Measurements from ENCODE around the gene GPR42.
"Not testable (repeated sequence)": the region's sequence is repeated elsewhere in the genome, so short reads cannot be mapped to it uniquely, and the experiment has no call there.

Gene GPR42

DNA sequence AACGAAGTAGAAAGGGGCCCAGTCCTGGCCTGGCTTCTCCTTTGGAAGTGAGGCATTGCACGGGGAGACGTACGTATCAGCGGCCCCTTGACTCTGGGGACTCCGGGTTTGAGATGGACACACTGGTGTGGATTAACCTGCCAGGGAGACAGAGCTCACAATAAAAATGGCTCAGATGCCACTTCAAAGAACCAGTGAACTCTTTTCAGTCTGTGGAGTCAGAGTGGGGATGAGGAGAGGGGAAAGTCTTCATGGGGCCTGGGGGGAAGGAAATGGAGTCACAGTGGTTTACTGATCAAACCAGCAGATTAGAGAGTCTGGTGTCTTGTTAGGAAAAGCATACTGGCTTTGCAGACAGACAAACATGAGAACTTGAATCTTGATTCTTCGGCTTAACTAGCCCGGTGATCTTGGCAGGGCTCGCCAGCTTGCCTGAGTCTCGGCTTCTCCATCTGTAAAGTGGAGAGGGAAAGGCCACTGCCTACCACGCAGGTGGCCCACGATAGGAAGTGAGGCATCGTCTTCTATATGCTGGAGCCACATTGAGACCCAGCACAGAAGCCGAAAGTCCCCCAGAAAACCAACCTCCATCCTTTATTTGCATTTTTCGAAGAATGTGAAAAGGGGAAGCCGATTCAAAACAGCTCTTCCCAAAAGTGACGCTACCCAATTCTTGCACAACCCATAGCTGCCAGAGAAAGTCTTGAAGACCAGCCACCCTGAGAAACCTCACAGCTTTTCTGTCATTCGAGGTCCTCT is 23.5 kb upstream of the GPR42 start, which contains the start of gene FFAR1:
Gene FFAR1 (plus strand): TSS at position 732 of the 759 bp plus-strand sequence. CDS start 3,650 bp downstream, outside the sequence.
- DNase-seq (ENCODE audit: low read depth), result no peak

GRCh38 chr19:35347930-35348298 is 23.0 kb upstream of the GPR42 start:
- no peak for DNase-seq (ENCODE audit: low read depth)

DNA sequence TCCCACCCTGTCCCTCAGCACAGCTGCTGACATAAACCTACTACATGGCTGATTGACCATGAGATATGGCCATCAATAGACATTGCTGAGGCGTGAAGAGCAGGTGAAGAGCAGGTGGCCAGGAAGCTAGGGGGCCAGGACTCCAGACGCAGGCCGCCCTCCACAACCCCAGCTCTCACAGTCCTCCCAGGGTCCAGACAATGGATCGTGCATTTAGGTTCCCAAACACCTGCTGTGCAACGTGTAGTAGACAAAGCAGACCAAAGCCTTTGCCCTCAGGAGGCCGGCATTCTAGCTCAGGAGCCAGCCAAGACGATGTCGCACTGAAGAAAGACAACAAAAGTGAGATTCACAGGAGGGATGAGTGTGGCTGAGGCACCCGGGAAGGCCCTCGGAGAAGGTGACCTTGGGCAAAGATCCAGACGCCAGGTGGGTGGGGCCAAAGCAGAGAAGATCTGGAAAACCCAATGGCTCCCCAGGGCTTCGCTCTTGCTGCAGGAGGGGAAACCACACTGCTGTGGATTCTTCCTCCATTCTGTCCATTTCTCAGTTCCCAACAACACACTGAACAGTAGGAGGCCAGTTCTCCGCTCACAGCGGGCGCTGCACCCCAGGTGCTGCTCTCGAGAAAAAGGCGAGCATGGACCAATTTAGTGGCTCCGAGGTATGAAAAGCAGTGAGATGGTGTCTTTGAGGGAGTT is 21.8 kb upstream of the GPR42 start:
- no peak for DNase-seq (ENCODE audit: low read depth)

DNA sequence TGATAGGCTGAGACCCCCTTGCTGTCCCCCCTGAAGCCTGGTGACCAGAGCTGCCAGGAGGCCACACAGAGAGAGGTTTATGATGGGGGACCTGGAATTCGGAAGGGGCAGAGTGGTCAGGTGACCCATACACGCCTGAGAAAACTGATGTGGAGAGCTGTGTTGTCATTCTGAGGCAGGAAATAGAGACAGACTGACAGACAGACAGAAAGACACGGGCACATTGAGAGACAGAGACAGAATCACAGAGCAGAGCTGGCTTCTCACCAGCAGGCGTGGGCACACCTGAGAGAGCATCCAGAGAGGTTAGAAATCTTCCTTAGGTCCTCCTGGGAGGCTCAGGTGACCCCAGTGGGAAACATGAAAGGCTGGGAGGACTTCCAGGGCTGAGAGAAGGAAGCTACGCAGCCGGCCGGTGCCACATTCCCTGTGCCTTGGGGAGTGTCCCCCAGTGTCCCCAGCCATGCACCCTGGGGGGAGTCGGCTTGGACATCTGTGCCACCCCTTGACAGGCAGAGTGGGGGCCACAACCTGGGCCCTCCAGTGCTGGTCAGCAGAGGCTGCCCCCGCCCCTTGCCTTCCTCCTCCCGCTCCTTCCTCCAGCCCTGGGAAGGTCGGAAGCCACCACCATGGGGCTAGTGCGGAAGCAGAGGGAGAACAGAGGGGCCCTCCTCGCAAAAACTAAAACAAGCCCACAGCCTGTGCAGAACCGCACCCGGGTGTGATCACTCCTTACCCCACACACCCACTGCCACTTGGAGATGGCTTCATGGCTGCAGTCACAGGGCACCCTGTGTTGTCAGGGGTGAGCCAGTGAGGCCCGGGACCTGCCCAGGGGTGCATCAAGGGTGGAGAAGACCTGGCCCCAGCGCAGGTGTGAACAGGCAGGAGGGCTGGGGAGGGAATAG is 21.0 kb upstream of the GPR42 start:
- no peak for DNase-seq (ENCODE audit: low read depth)

DNA sequence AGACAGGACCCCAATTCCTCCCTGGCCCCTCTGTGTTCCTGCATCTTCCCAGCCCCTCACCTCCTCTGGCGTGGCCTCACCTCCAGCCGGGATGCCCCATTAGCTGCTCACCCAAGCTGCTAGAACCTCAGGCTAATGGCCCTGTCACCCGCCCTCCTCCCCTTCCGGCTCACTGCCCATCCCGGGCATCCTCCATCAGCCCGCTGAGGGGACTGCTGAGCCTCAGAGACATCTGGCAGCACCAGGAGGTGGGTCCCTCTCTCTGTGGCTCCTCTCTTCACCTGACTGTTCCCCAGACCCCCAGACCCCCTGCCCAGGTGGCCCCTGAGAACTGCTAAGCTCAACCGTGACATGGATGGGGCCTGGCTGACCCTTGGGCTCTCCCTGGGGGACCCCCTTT is 20.3 kb upstream of the GPR42 start:
- no peak for DNase-seq (ENCODE audit: low read depth)

GRCh38 chr19:35351411-35352176 is 19.3 kb upstream of the GPR42 start:
- DNase-seq (ENCODE audit: low read depth), result no peak

- DNase-seq (ENCODE audit: low read depth), result no peak
Observed at GRCh38 chr19:35352177-35352447, 18.8 kb upstream of the GPR42 start.

- peak; percentile 57 for DNase-seq (ENCODE audit: low read depth)
Observed at GRCh38 chr19:35352448-35353304, 18.2 kb upstream of the GPR42 start.

- no peak for DNase-seq (ENCODE audit: low read depth)
Observed at GRCh38 chr19:35353635-35354034, 17.2 kb upstream of the GPR42 start.

GRCh38 chr19:35354898-35355297 is 16.0 kb upstream of the GPR42 start:
- DNase-seq (ENCODE audit: low read depth), result no peak

DNA sequence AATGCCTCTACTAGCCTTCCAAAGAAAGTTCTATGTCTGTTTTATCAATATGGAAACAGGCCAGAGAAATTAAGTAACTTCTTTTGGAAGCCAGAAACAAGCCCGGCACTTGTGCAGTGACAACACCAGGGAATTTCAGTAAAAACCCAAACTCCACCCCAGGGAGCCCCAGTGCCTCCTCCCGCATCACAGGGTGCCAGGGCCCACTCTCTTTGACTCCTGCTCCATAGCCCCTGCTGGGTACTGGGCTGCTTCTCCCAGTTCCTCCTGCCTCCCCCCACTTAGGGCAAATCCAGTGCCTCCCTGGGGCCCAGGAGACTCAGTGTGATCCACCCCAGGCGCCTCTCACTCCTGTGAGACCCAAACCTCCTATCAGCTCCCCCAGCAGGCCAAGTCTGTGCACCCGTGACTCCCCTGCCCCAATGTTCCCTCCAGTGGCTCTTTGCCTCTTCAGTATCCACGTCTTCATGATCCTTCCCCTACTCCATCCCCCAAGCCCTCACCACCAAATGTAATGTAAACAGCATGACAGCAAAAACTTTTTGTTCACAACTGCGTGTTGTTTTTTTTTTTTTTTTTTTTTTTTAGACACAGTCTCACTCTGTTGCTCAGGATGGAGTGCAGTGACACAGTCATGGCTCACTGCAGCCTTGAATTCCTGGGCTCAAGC is 14.9 kb upstream of the GPR42 start:
- no peak for DNase-seq (ENCODE audit: low read depth)

DNA sequence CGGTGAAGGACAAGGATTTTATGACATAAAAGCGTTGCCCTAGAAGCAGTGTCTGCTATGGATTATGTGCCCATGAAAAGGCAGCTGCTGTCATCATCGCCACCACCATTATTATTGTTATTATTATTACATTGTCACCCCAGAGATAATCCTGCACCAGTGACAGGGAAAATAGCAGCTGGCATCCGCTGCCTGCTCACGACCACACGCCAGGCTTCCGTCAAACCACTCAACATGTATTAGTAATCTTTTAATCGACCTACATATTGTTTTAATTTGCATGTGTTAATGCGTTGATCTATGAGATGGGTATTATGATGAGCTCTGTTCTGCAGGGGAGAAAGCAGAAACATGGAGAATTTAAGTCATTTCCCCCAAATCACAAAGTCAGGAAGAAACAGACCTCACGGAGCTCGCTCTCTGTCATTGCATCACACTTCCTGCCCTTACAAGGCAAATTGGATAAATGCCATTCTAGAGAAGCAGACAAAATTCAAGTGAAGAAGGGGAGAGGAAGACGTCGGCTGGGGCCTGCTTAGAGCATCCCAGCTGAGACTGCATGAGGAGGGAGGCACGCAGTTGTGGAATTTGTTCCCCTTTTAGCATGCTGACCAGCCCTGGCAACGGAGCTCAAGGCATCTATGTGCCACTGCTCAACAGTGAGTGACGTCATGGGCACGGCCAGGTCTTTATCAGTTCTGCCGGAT is 12.8 kb upstream of the GPR42 start, which contains the start of gene FFAR3:
Gene FFAR3 (plus strand): TSS at position 594 of the 707 bp plus-strand sequence. CDS start 431 bp downstream, outside the sequence.
- DNase-seq (ENCODE audit: low read depth), result no peak

- not testable (repeated sequence) for DNase-seq (ENCODE audit: low read depth)
Observed at GRCh38 chr19:35358834-35359233, 12.0 kb upstream of the GPR42 start.

- DNase-seq (ENCODE audit: low read depth), result not testable (repeated sequence)
Observed at GRCh38 chr19:35359395-35359794, 11.5 kb upstream of the GPR42 start.

- DNase-seq (ENCODE audit: low read depth), result not testable (repeated sequence)
Observed at GRCh38 chr19:35360081-35360480, 10.8 kb upstream of the GPR42 start.

- no peak for DNase-seq (ENCODE audit: low read depth)
Observed at GRCh38 chr19:35360880-35361420, 9.9 kb upstream of the GPR42 start.

DNA sequence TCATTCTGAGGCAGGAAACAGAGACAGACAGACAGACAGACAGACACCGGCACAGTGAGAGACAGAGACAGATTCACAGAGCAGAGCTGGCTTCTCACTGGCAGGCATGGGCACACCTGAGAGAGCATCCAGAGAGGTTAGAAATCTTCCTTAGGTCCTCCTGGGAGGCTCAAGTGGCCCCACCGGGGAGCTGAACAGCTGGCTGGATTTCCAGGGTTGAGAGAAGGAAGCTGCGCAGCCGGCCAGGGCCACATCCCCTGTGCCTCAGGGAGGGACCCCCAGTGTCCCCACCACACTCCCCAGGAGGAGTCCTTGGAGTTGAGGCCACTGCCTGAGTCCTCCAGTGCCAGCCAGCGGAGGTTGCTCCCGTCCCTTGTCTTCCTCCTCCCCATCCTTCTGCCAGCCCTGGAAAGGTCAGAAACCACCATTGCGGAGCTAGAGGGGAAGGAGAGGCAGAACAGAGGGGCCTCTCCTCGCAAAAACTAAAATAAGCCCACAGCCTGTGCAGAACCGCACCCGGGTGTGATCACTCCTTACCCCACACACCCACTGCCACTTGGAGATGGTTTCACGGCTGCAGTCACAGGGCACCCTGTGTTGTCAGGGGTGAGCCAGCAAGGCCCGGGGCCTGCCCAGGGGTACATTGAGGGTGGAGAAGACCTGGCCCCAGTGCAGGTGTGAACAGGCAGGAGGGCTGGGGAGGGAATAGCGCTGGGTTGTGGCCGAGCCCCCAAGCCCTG is 8.4 kb upstream of the GPR42 start:
- DNase-seq (ENCODE audit: low read depth), result no peak

- no peak for DNase-seq (ENCODE audit: low read depth)
Observed at GRCh38 chr19:35363001-35363590, 7.8 kb upstream of the GPR42 start.
